HFFc6 (cell line): ENCODE measurements around the gene GNG14. TPM values are rescaled to one million over a fixed set of nuclear protein-coding genes. Genes with fewer than 3 reads are reported as not detected.
A peak's percentile ranks its signal among the peaks of the same experiment; 100 is the strongest.

Experiments
- DNase-seq: peaks from one replicate; pipeline ENCODE4 v3.0.0-alpha.2; 2018
- H3K27ac Mint-ChIP-seq: 2 replicates; pipeline ENCODE4 v1.8.0; 2020; ENCODE audit warnings: mild to moderate bottlenecking, mixed read lengths
- H3K27me3 Mint-ChIP-seq: 2 replicates; pipeline ENCODE4 v1.8.0; 2021; ENCODE audit warnings: mild to moderate bottlenecking, moderate library complexity, mixed read lengths; ENCODE audit not compliant: insufficient read depth
- H3K36me3 Mint-ChIP-seq: 2 replicates; pipeline ENCODE4 v1.8.0; 2021; ENCODE audit warnings: low read depth, mixed read lengths
- H3K4me1 Mint-ChIP-seq: 2 replicates; pipeline ENCODE4 v1.8.0; 2020; ENCODE audit warnings: low read depth, mixed read lengths
- H3K4me3 Mint-ChIP-seq: 2 replicates; pipeline ENCODE4 v1.8.0; 2020; ENCODE audit warnings: mild to moderate bottlenecking, moderate library complexity, mixed read lengths
- H3K9me3 Mint-ChIP-seq: 2 replicates; pipeline ENCODE4 v1.8.0; 2020; ENCODE audit warnings: mild to moderate bottlenecking, mixed read lengths
- total RNA-seq, 6 experiments: library from RNA; stranded (reverse); fragmentation: NEBNext Ultra II Directional; extraction: Animal tissue kit (Norgen Biotek cat#: 25700); gene quantifications; 2 replicates in 1 of 6; 3 replicates in 5 of 6; pipeline ENCODE4 v1.2.3, GENCODE V29; 2021
- TF ChIP-seq, protein P1 (sequence below): fragments of 200-600 bp; sonication (generic); IDR thresholded peaks from 2 replicates; pipeline ENCODE4 v1.5.0; 2021; ENCODE audit warnings: antibody characterized with exemption, mild to moderate bottlenecking

GNG14 gene
- total RNA-seq, 6 experiments from 2014 or later, result not detected

DNA sequence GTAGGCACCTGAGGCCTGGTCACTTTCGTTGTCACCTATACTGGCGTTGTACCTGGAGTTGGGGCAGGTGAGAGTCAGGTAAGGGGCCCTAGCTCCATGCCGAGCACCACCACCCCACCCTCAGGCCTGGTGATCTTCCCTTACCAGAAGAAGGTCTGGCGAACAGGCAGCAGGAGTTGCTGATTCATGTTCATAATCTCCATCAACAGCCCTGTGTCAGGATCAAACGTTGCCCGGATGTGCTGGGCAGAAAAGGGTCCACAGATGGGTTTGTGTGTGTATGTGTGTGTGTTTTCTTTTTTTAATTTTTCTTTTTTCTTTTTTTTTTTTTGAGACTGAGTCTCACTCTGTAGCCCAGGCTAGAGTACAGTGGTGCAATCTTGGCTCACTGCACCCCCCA lies 35.6 kb upstream of the GNG14 start:
- no peak for DNase-seq
- H3K27ac Mint-ChIP-seq, result no peak overlapping the region
- TF ChIP-seq, protein P1, sequence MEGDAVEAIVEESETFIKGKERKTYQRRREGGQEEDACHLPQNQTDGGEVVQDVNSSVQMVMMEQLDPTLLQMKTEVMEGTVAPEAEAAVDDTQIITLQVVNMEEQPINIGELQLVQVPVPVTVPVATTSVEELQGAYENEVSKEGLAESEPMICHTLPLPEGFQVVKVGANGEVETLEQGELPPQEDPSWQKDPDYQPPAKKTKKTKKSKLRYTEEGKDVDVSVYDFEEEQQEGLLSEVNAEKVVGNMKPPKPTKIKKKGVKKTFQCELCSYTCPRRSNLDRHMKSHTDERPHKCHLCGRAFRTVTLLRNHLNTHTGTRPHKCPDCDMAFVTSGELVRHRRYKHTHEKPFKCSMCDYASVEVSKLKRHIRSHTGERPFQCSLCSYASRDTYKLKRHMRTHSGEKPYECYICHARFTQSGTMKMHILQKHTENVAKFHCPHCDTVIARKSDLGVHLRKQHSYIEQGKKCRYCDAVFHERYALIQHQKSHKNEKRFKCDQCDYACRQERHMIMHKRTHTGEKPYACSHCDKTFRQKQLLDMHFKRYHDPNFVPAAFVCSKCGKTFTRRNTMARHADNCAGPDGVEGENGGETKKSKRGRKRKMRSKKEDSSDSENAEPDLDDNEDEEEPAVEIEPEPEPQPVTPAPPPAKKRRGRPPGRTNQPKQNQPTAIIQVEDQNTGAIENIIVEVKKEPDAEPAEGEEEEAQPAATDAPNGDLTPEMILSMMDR, result no peak

DNA sequence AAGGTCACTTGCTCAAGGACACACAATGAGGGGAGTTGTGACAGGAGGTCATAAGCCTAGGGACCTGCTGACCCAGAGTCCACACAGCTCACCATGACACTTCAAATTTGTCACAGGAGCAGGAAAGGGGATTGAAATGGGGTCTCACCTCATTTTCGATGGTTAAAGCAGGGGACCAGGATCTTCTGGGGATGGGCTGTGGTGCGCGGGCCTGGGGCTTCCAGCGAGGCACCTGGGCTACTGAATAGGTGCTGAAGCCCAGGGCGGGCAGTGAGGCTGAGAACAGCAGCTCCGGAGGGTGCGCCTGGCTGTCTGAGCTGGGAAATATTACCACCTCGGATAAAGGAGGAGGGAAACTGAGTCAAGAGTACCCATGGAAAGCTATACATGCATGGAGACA lies 32.3 kb upstream of the GNG14 start:
- H3K27ac Mint-ChIP-seq, result no peak overlapping the region
- H3K36me3 Mint-ChIP-seq, result peaks cover 35% of the 10 kb centered on the region
- TF ChIP-seq, protein P1, result no peak
- H3K9me3 Mint-ChIP-seq, result no peaks in the 10 kb centered on the region
- no peaks in the 10 kb centered on the region for H3K4me1 Mint-ChIP-seq
- H3K27me3 Mint-ChIP-seq, result no peaks in the 10 kb centered on the region
- H3K4me3 Mint-ChIP-seq, result no peak overlapping the region
- DNase-seq, result no peak

More for the DNA sequence above, 35.6 kb upstream of the GNG14 start:
- Mint-ChIP-seq H3K4me1 (no peaks in the 10 kb centered on the region), H3K36me3 (peaks cover 35% of the 10 kb centered on the region), H3K9me3 (no peaks in the 10 kb centered on the region), H3K27me3 (no peaks in the 10 kb centered on the region), H3K4me3 (no peak overlapping the region)

DNA sequence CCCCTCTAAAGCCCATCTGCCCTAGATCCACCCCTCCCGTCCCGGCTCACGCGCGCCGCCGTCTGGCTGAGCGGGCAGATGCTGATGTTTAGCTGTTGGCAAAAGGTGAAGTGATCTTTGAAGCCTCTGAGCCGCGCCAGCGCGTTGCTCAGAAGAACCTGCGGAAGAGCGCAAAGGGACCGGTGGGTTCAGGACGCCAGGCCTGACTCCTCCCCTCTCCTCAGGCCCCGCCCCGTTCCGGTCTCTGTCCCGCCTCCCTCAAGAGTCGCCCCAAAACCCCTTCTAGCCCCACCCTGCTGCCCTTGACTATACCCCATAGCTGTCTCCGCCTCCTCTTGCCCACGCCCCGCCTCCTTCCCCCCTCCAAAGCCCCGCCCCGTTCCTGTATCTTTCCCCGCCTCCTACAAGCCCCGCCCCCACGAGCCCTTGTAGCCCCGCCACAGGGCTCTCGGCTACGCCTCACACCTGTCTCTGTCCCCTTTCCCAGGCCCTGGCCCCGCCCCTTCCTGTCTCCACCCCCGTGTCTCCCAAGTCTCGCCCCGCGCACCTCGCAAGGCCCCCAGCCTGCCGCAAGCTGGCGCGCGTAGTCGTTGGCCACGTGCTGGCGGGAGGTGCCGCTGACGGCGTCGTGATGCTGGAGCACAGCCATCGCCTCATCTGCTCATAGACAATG lies 30.8 kb upstream of the GNG14 start:
- Mint-ChIP-seq H3K27me3 (no peaks in the 10 kb centered on the region), H3K27ac (no peak overlapping the region)
- DNase-seq, result no peak

DNA sequence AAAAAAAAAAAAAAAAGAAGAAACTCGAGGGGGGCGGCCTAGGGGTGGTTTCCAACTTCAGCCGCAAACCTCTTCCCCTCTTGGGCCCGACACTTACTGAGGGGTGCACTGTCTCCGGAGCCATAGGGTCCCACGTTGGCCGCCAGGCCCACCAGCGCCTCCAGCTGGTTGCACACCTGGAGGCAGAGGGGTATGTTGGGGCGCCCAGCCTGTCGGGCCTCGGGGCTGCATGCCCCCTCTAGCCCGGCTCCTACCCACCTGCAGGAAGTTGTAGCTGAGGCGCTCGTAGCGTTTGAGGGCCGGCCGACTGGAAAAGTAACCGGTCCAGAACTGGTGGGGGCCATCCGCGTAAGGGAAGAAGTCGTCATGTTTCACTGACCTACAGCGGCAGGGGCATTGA lies 29.8 kb upstream of the GNG14 start:
- H3K27ac Mint-ChIP-seq, result no peak overlapping the region
- H3K36me3 Mint-ChIP-seq, result peaks cover 23% of the 10 kb centered on the region
- TF ChIP-seq, protein P1, result 0 out of 2 replicates have a peak, but pooled peaks have one; percentile 10
- no peaks in the 10 kb centered on the region for H3K4me1 Mint-ChIP-seq
- H3K4me3 Mint-ChIP-seq, result no peak overlapping the region
- H3K9me3 Mint-ChIP-seq, result no peaks in the 10 kb centered on the region
- no peak for DNase-seq
- H3K27me3 Mint-ChIP-seq, result no peaks in the 10 kb centered on the region

More for the DNA sequence above, 30.8 kb upstream of the GNG14 start:
- Mint-ChIP-seq H3K4me1 (no peaks in the 10 kb centered on the region), H3K4me3 (no peak overlapping the region), H3K36me3 (peaks cover 23% of the 10 kb centered on the region), H3K9me3 (no peaks in the 10 kb centered on the region)
- TF ChIP-seq, protein P1, result no peak

DNA sequence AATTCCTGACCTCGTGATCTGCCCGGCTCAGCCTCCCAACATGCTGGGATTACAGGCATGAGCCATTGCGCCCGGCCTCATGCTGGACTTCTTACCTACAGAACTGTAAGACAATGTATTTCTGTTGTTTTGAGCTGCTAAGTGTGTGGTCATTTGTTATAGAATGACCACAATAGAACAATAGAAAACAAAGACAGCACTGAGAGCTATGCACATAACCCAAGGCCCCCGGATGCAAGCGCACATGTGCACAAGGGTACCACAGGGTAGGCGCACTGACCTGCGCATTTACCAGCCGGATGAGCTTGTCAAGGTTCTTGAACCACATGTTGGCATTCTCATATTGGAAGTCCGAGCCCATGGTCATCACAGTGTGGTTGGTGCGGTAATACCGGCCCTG lies 26.8 kb upstream of the GNG14 start:
- Mint-ChIP-seq H3K9me3 (no peaks in the 10 kb centered on the region), H3K4me3 (no peak overlapping the region), H3K27me3 (no peaks in the 10 kb centered on the region), H3K27ac (no peak overlapping the region), H3K4me1 (peaks cover 5% of the 10 kb centered on the region), H3K36me3 (peaks cover 13% of the 10 kb centered on the region)
- TF ChIP-seq, protein P1, result no peak
- no peak for DNase-seq
